HepG2 (cell line): Measurements from ENCODE around the gene CAMSAP2. TPM values are rescaled to one million over a fixed set of nuclear protein-coding genes. Genes with fewer than 3 reads are reported as not detected.

Experiments used
- ATAC-seq: fragments of 200-7000 bp; cut with Tn5 transposase; 3 replicates; pipeline ENCODE4 v1.9.1; 2020; ENCODE audit warnings: mild to moderate bottlenecking, moderate library complexity
- BruUV-seq: library from RNA; stranded (reverse); fragments of 400-500 nt; replicated peaks from 2 replicates; lab custom pipeline; 2021; lab: Mats Ljungman, UMichigan
- CTCF ChIA-PET: fragments of 300-600 bp; formaldehyde crosslinking; extraction: SDS; loops from one replicate; lab custom pipeline; 2021; ENCODE audit warnings: low total read pairs, inconsistent platforms, low intra/inter-chr PET ratio; lab: Yijun Ruan, JAX
- POLR2A ChIA-PET: fragments of 350-600 bp; sonication (Branson Sonifier 250); formaldehyde crosslinking; loops from one replicate; lab custom pipeline; 2020; ENCODE audit warnings: antibody characterized with exemption, inconsistent platforms; lab: Yijun Ruan, JAX
- DNase-seq: peaks from one replicate; pipeline ENCODE4 v3.0.0-alpha.2; 2015; ENCODE audit warnings: low spot score
- FAIRE-seq: peaks from 3 replicates; lab custom pipeline; 2011; peaks lifted over from hg19 to GRCh38; lab: Jason Lieb, UNC
- H2AFZ ChIP-seq: one replicate; pipeline ENCODE4 v1.6.1; 2011; ENCODE audit warnings: low read length, inconsistent platforms
- H3K27ac ChIP-seq: fragments of 300-600 bp; 3 replicates; pipeline ENCODE4 v1.8.0; 2011; ENCODE audit warnings: mixed run types, mild to moderate bottlenecking, mixed read lengths, low read length, inconsistent platforms; ENCODE audit not compliant: insufficient read depth; ENCODE audit errors: extremely low read length
- H3K27me3 ChIP-seq, 2 experiments: fragments of 200-600 bp in 1 of 2; 2 replicates in 1 of 2; 3 replicates in 1 of 2; pipeline versions ENCODE4 v1.6.0 to v1.8.0; 2011; ENCODE audit warnings: low read length in 2 of 2, mild to moderate bottlenecking in 2 of 2, moderate library complexity in 2 of 2, inconsistent platforms in 1 of 2; ENCODE audit not compliant: insufficient read depth in 2 of 2, control insufficient read depth in 1 of 2
- H3K36me3 ChIP-seq, 2 experiments: fragments of 200-600 bp in 1 of 2; replicated peaks in 1 of 2; 2 replicates in 1 of 2; 3 replicates in 1 of 2; pipeline versions ENCODE4 v1.5.1 to v1.8.0; 2011; ENCODE audit warnings: low read length in 2 of 2, inconsistent platforms in 1 of 2; ENCODE audit not compliant: insufficient read depth in 2 of 2, control insufficient read depth in 1 of 2
- H3K4me1 ChIP-seq: 2 replicates; pipeline ENCODE4 v1.5.1; 2012; ENCODE audit warnings: low read length, inconsistent platforms; ENCODE audit not compliant: insufficient read depth
- H3K4me2 ChIP-seq: 2 replicates; pipeline ENCODE4 v1.6.0; 2011; ENCODE audit warnings: low read depth, low read length, inconsistent platforms
- H3K4me3 ChIP-seq, 3 experiments: fragments of 200-600 bp in 1 of 3; sonication (generic), shearing (Covaris generic) in 1 of 3; replicated peaks in 1 of 3; 2 replicates each; pipeline ENCODE4 v1.5.1; 2011 to 2016; ENCODE audit warnings: low read length in 3 of 3, inconsistent platforms in 2 of 3, low read depth in 2 of 3, mild to moderate bottlenecking in 2 of 3, control low read depth in 1 of 3, mixed read lengths in 1 of 3; ENCODE audit not compliant: insufficient read depth in 1 of 3
- H3K79me2 ChIP-seq: one replicate; pipeline ENCODE4 v1.6.1; 2011; ENCODE audit warnings: low read length, inconsistent platforms; ENCODE audit not compliant: insufficient read depth
- H3K9ac ChIP-seq: 2 replicates; pipeline ENCODE4 v1.6.0; 2011; ENCODE audit warnings: mild to moderate bottlenecking, low read depth, low read length, inconsistent platforms; ENCODE audit not compliant: insufficient read depth
- H3K9me3 ChIP-seq: 2 replicates; pipeline ENCODE4 v1.5.1; 2012; ENCODE audit warnings: mild to moderate bottlenecking, low read length
- H4K20me1 ChIP-seq: 2 replicates; pipeline ENCODE4 v1.6.0; 2011; ENCODE audit warnings: inconsistent platforms, mild to moderate bottlenecking, low read length, moderate library complexity; ENCODE audit not compliant: insufficient read depth
- CEBPB ChIP-seq: IDR thresholded peaks from 2 replicates; pipeline ENCODE4 v1.6.1; 2011; ENCODE audit warnings: low read depth, low read length, improper control_type of control experiment, borderline replicate concordance
- ETV6 ChIP-seq: sonication (generic); formaldehyde crosslinking; conservative IDR thresholded peaks from 2 replicates; pipeline ENCODE4 v1.4.0; 2020; ENCODE audit warnings: missing genetic modification reagents
- IRF1 ChIP-seq: sonication (generic); formaldehyde crosslinking; IDR thresholded peaks from 2 replicates; pipeline ENCODE4 v1.4.0; 2020; ENCODE audit warnings: low read depth, mild to moderate bottlenecking, missing genetic modification reagents
- MIXL1 ChIP-seq: IDR thresholded peaks from 2 replicates; pipeline ENCODE4 v1.6.1; 2016
- NFATC3 ChIP-seq: sonication (generic); formaldehyde crosslinking; IDR thresholded peaks from 2 replicates; pipeline ENCODE4 v1.5.1; 2020; ENCODE audit warnings: mild to moderate bottlenecking, missing genetic modification reagents
- NFIB ChIP-seq: sonication (generic); formaldehyde crosslinking; IDR thresholded peaks from 2 replicates; pipeline ENCODE4 v1.9.0; 2021; ENCODE audit warnings: missing genetic modification reagents, mild to moderate bottlenecking, borderline replicate concordance
- PLRG1 ChIP-seq: fragments of 450-650 bp; conservative IDR thresholded peaks from 2 replicates; pipeline ENCODE4 v1.6.1; 2016
- RELA ChIP-seq: sonication (generic); formaldehyde crosslinking; IDR thresholded peaks from 2 replicates; pipeline ENCODE4 v1.4.0; 2020; ENCODE audit warnings: missing genetic modification reagents
- SRY ChIP-seq: sonication (generic); formaldehyde crosslinking; IDR thresholded peaks from 2 replicates; pipeline ENCODE4 v1.8.0; 2022; ENCODE audit warnings: mild to moderate bottlenecking, missing genetic modification reagents
- ZBTB39 ChIP-seq: sonication (generic); formaldehyde crosslinking; IDR thresholded peaks from 2 replicates; pipeline ENCODE4 v1.5.0; 2020; ENCODE audit warnings: missing genetic modification reagents
- ZMYM4 ChIP-seq: sonication (generic); formaldehyde crosslinking; IDR thresholded peaks from 2 replicates; pipeline ENCODE4 v1.8.1; 2023; ENCODE audit warnings: mild to moderate bottlenecking, missing genetic modification reagents
- ZNF761 ChIP-seq: sonication (generic); formaldehyde crosslinking; conservative IDR thresholded peaks from 2 replicates; pipeline ENCODE4 v1.4.0; 2020; ENCODE audit warnings: mild to moderate bottlenecking, missing genetic modification reagents
- ZNF768 ChIP-seq: sonication (generic); formaldehyde crosslinking; IDR thresholded peaks from 2 replicates; pipeline ENCODE4 v1.4.0; 2020; ENCODE audit warnings: missing genetic modification reagents
- WGBS: methylation state at CpG from one replicate; pipeline ENCODE4 v1.1.6; 2017; ENCODE audit warnings: low lambda C conversion rate; 5-methylcytosine and 5-hydroxymethylcytosine counted together
- in situ Hi-C: cut with HindIII; loops from 2 replicates; pipeline ENCODE4 v1.10.0; 2017; ENCODE audit warnings: low pct_unique_long_range_greater_than_20kb; ENCODE audit not compliant: extremely low pct_ligation_motif_present
- intact Hi-C: fragments of 100-400 bp; cut with micrococcal nuclease; formaldehyde crosslinking; loops from one replicate; pipeline ENCODE4 v1.10.0; 2022; ENCODE audit not compliant: unreplicated experiment
- polyA plus RNA-seq, 8 experiments: library from polyadenylated mRNA; depleted of rRNA in 3 of 8; stranded (reverse) in 7 of 8; unstranded in 1 of 8; fragments of >200 nt; fragmentation: Illumina TruSeq in 4 of 8; extraction: Trizol in 4 of 8; gene quantifications; 2 replicates each; pipeline versions ENCODE4 v1.2.1 to v1.2.3, GENCODE V29; 2011 to 2016; ENCODE audit warnings: low read depth in 4 of 8, missing spikeins in 1 of 8, mixed read lengths in 1 of 8; ENCODE audit not compliant: insufficient read depth in 1 of 8
- total RNA-seq, 5 experiments: library from RNA; depleted of rRNA; stranded (reverse); fragments of >200 nt; fragmentation: Illumina TruSeq; extraction: Trizol; gene quantifications; 2 replicates each; pipeline ENCODE4 v1.2.3, GENCODE V29; 2016; ENCODE audit warnings: low read depth in 1 of 5
- TF ChIP-seq, protein P1 (sequence below): sonication (generic); formaldehyde crosslinking; IDR thresholded peaks from 2 replicates; pipeline ENCODE4 v1.4.0; 2020; ENCODE audit warnings: mild to moderate bottlenecking, missing genetic modification reagents

CAMSAP2 gene
- total and polyA plus RNA-seq, 2 of the 13 experiments (the other 11 are each of a cell fraction or from before 2014, with no cell fraction given): 3.4 to 8.2 TPM

DNA sequence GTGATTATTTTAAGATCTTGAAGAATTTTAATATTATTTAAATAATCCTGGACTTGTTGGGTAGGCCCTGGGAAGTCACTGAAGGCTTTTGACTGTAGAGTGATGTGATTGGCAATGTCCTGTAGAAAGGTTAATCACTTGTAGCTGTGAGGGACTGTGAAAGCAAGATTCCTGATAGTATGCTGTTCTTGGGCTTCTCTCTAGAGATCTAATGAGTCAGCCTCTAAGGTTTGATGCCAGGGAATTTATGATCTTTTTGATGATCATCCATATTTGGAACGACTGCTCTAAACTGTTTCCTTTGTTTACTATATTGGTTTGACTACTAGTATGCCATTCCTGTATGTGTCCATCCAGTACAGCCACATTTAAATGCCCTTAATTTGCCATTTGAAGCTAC lies 56.5 kb downstream of the CAMSAP2 start:
- no peaks in the 10 kb centered on the region for H3K27me3 ChIP-seq
- no peaks in the 10 kb centered on the region for H3K36me3 ChIP-seq
- no peaks in the 10 kb centered on the region for H3K9me3 ChIP-seq
- no peak overlapping the region for H3K4me2 ChIP-seq
- H3K4me3 ChIP-seq: no peak overlapping the region
- ChIA-PET CTCF (no interaction called here), POLR2A (no interaction called here)
- 0 out of 2 replicates have a peak, but pooled peaks cover 3% of the 10 kb centered on the region for H3K4me1 ChIP-seq
- FAIRE-seq (no peak), ATAC-seq (no peak), DNase-seq (no peak)
- BruUV-seq: no TSS peak
- TF ChIP-seq RELA (CRISPR knock-in tag) (no peak), ZBTB39 (CRISPR knock-in tag) (no peak), CEBPB (no peak), ETV6 (CRISPR knock-in tag) (no peak), ZNF761 (CRISPR knock-in tag) (no peak), SRY (CRISPR knock-in tag) (no peak), PLRG1 (no peak), NFATC3 (no peak), ZMYM4 (CRISPR knock-in tag) (no peak), IRF1 (CRISPR knock-in tag) (no peak), ZNF768 (CRISPR knock-in tag) (no peak), NFIB (CRISPR knock-in tag) (no peak), MIXL1 (CRISPR knock-in tag) (no peak)
- TF ChIP-seq, protein P1, sequence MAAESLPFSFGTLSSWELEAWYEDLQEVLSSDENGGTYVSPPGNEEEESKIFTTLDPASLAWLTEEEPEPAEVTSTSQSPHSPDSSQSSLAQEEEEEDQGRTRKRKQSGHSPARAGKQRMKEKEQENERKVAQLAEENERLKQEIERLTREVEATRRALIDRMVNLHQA (CRISPR knock-in tag): no peak
- H3K9ac ChIP-seq: no peak overlapping the region
- WGBS: 90% methylated on average over 1 of the region's 1 CpG
- intact Hi-C loops (no loop called here), in situ Hi-C loops (no loop called here)
- no peak overlapping the region for H3K27ac ChIP-seq
- H2AFZ ChIP-seq: no peak overlapping the region
- H4K20me1 ChIP-seq: no peaks in the 10 kb centered on the region
- no peaks in the 10 kb centered on the region for H3K79me2 ChIP-seq
